Measurements from ENCODE around the gene FCN1.

FCN1 gene

DNA sequence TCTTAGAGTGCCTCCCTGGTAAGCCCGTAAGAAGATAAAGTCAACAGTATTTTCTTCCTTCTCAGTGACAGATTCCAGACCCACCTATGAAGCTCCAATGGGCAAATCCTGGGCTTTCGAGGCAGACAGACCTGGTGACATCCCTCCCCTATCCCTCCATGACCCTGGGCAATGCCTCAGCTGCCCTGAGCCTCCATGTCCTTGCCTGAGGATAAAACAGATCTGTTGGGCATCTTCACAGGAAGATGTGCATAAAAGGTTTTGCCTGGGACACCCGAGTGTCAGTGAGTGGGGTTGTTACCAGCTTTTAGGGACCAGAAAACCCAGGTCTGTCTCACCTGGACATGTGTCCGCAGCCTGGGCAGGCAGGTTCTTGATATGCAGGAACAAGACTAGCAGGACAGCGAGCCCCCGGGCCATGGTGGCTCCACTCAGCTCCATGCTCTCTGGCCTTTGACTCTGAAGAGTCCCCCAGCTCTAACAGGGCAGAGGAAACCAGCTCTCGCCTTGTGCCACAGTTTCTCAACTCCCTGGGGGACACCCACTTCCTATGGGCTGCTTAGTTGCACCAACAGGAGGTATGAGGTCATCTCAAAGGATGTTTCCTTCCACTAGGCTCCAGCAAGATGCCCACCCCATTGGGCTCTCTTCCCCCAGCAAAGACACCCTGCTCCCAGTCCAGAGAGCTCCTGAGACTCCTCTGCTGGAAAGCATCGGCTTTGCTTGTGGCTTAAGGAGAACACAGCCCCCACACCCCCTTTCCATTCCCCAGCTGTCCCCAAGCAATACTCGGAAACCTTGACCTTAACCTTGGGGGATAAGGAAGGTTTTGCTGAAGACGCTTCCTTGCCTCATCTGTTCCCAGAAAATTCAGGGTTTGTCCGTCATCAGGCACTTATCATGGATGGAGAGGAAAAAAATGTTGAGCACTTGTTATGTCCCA is at the start of gene FCN1:
Gene FCN1 (minus strand): TSS at position 482 of the 943 bp plus-strand sequence. CDS start 41 bp downstream, at position 441.
- DNase-seq (ENCODE audit: extremely low read depth, low read depth): no peak
- no peak within 1 kb of the TSS for H3K4me3 ChIP-seq (replicated peaks; ENCODE audit: low read depth, low read length)
- TF ChIP-seq, protein P1, sequence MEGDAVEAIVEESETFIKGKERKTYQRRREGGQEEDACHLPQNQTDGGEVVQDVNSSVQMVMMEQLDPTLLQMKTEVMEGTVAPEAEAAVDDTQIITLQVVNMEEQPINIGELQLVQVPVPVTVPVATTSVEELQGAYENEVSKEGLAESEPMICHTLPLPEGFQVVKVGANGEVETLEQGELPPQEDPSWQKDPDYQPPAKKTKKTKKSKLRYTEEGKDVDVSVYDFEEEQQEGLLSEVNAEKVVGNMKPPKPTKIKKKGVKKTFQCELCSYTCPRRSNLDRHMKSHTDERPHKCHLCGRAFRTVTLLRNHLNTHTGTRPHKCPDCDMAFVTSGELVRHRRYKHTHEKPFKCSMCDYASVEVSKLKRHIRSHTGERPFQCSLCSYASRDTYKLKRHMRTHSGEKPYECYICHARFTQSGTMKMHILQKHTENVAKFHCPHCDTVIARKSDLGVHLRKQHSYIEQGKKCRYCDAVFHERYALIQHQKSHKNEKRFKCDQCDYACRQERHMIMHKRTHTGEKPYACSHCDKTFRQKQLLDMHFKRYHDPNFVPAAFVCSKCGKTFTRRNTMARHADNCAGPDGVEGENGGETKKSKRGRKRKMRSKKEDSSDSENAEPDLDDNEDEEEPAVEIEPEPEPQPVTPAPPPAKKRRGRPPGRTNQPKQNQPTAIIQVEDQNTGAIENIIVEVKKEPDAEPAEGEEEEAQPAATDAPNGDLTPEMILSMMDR (IDR thresholded peaks at IDR 0.05; ENCODE audit: low read depth, low read length, missing control alignments): no peak

DNA sequence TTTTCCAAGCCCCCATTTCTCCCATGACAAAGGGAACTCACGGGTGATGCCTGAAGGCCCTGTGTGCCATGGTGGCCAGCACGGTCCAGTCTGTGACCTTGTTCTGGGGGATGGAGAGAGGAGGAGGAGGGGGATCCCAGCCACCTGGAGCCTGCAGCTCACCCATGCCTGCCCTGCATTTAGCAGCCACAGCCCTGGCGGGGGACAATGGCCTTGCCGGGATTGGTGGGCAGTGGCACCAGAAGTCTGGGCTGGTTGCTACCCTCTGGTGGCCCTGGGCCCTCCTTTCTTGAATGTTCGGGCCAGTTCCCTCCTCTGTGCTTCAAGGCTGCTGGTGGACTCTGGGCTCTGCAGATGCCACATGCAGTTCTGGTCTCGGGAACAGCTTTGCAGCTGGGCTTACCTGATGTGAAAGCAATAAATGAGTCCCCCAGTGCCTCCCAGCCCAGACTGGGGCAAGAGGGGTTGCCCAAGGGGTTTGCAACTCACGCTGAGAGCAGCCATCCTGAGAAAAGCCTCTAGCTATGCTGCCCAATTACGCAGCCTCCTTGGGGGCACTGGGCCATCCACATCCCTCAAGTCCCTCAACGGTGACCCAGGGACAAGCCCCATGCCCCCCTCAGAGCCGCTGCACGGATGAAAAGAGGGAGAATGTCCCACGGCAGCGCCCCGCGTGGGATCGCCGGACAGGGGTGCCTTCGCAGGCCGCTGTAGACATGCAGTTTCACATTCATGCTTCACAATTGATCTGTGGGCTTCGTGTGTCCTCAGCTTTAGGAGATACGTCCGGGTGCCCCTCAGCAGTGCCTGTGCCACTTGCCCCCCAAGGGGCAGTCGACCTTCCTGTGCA is 49.2 kb upstream of the FCN1 start:
- no peak for DNase-seq (ENCODE audit: extremely low read depth, low read depth)
- TF ChIP-seq, protein P1 (IDR thresholded peaks at IDR 0.05; ENCODE audit: low read depth, low read length, missing control alignments): no peak
- no peak overlapping the region for H3K4me3 ChIP-seq (replicated peaks; ENCODE audit: low read depth, low read length)

- H3K4me3 ChIP-seq (replicated peaks; ENCODE audit: low read depth, low read length): no peak overlapping the region
- DNase-seq (ENCODE audit: extremely low read depth, low read depth): no peak
- TF ChIP-seq, protein P1 (IDR thresholded peaks at IDR 0.05; ENCODE audit: low read depth, low read length, missing control alignments): no peak
Measured at GRCh38 chr9:134966270-134966669, 48.6 kb upstream of the FCN1 start.

DNA sequence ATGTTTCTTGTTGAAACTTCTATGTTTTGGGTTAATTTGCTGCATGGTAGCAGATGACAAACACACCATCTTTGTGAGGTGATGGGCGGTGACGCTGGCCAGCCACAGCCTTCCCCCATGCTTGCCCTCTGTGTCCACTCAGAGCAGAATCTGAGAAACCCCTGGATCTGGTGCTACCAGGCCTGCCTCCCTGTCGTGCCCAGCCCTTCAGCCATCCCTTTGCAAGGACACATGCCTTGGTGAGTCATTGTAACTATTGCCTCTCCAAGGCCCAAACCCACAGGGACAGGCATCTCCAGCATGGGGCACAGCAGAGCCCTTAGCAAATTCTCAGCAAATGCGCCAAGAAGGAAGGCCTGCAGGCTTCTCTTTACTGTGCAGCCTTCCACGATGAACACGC is 48.1 kb upstream of the FCN1 start:
- no peak overlapping the region for H3K4me3 ChIP-seq (replicated peaks; ENCODE audit: low read depth, low read length)
- DNase-seq (ENCODE audit: extremely low read depth, low read depth): no peak
- TF ChIP-seq, protein P1 (IDR thresholded peaks at IDR 0.05; ENCODE audit: low read depth, low read length, missing control alignments): no peak

- no peak for DNase-seq (ENCODE audit: extremely low read depth, low read depth)
- no peak overlapping the region for H3K4me3 ChIP-seq (replicated peaks; ENCODE audit: low read depth, low read length)
- TF ChIP-seq, protein P1 (IDR thresholded peaks at IDR 0.05; ENCODE audit: low read depth, low read length, missing control alignments): no peak
Measured at GRCh38 chr9:134965411-134965810, 47.7 kb upstream of the FCN1 start.

GRCh38 chr9:134964271-134965055 is 46.8 kb upstream of the FCN1 start:
- DNase-seq (ENCODE audit: extremely low read depth, low read depth): no peak
- TF ChIP-seq, protein P1 (IDR thresholded peaks at IDR 0.05; ENCODE audit: low read depth, low read length, missing control alignments): no peak
- H3K4me3 ChIP-seq (replicated peaks; ENCODE audit: low read depth, low read length): no peak overlapping the region

Measured in HFF-Myc (cell line).